ENCODE data around the gene PGLYRP2. TPM values are rescaled to one million over a fixed set of nuclear protein-coding genes. Genes with fewer than 3 reads are reported as not detected.

The PGLYRP2 gene
- total RNA-seq, 1 experiment from 2014 or later, result not detected

GRCh38 chr19:15431396-15432017 lies 47.8 kb downstream of the PGLYRP2 start (continued):
- no peak for TF ChIP-seq RAD21 (IDR thresholded peaks at IDR 0.05; ENCODE audit: low read depth)

DNA sequence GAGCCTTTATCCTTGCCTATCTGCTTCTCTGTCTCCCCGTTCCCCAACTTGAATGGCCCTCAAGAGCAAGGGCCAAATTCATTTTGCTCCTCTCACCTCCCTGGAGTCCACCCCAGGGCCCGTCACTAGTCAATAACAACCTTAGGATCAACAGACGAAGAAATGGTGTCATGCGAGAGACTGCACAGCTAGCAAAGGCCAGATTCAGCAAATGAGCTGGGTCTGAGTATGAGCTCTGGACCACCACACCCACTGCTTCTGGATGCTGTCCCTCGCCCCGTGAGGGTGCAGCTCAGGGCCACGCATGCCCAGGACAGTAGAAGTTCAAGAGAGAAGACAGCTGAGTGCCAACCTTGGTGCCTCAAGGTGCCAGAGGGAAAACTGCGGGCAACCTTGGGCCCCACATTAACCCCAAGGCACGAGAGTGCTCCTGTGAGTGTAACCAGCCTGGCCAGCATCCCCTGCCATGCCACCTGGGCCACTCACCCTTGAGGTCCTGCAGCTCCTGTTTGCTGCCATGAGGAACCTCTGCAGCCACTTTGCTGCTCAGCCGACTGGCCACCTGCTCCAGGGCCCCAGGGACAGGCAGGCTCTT lies 48.7 kb downstream of the PGLYRP2 start:
- peak overlapping the region; percentile 71 to 91 for H3K4me3 ChIP-seq (replicated peaks in 1 of 2; ENCODE audit: low read depth in 1 of 2, low read length in 2 of 2)
- intact Hi-C loops (cut with micrococcal nuclease), result no loop called here
- DNase-seq (ENCODE audit: low read depth, low spot score) (no peak), ATAC-seq (no peak)
- H3K79me2 ChIP-seq (ENCODE audit: insufficient read depth, low read length), result peaks cover 54% of the 10 kb centered on the region
- POLR2A ChIA-PET, result interaction anchor here (1.3 kb wide), 1 partner anchor 11 kb away, joined by 5 read pairs; the partner anchor contains the start of gene AKAP8L
- H2AFZ ChIP-seq (ENCODE audit: low read depth, low read length, poor library complexity, severe bottlenecking), result no peak overlapping the region
- H3K4me1 ChIP-seq (ENCODE audit: control insufficient read depth in 1 of 2, insufficient read depth in 2 of 2, low read length in 2 of 2), result peaks cover 18 to 25% of the 10 kb centered on the region in 2 experiments
- no peaks in the 10 kb centered on the region for H3K9me2 ChIP-seq (ENCODE audit: insufficient read depth)
- CTCF ChIA-PET, result no interaction called here
- no peak overlapping the region for H3K27ac ChIP-seq (ENCODE audit: low read depth, low read length)
- TF ChIP-seq ELF1 (IDR thresholded peaks at IDR 0.05; ENCODE audit: borderline replicate concordance, low read depth), result no peak
- no peak for TF ChIP-seq FOSL1 (IDR thresholded peaks at IDR 0.05; ENCODE audit: low read depth)
- TF ChIP-seq POLR2AphosphoS5 (IDR thresholded peaks at IDR 0.05; ENCODE audit: low read depth, low read length), result no peak
- TF ChIP-seq, protein P1, sequence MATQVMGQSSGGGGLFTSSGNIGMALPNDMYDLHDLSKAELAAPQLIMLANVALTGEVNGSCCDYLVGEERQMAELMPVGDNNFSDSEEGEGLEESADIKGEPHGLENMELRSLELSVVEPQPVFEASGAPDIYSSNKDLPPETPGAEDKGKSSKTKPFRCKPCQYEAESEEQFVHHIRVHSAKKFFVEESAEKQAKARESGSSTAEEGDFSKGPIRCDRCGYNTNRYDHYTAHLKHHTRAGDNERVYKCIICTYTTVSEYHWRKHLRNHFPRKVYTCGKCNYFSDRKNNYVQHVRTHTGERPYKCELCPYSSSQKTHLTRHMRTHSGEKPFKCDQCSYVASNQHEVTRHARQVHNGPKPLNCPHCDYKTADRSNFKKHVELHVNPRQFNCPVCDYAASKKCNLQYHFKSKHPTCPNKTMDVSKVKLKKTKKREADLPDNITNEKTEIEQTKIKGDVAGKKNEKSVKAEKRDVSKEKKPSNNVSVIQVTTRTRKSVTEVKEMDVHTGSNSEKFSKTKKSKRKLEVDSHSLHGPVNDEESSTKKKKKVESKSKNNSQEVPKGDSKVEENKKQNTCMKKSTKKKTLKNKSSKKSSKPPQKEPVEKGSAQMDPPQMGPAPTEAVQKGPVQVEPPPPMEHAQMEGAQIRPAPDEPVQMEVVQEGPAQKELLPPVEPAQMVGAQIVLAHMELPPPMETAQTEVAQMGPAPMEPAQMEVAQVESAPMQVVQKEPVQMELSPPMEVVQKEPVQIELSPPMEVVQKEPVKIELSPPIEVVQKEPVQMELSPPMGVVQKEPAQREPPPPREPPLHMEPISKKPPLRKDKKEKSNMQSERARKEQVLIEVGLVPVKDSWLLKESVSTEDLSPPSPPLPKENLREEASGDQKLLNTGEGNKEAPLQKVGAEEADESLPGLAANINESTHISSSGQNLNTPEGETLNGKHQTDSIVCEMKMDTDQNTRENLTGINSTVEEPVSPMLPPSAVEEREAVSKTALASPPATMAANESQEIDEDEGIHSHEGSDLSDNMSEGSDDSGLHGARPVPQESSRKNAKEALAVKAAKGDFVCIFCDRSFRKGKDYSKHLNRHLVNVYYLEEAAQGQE (IDR thresholded peaks at IDR 0.05; ENCODE audit: low read depth), result no peak
- TF ChIP-seq JUND (IDR thresholded peaks at IDR 0.05), result no peak
- no peak for TF ChIP-seq ZBTB33 (IDR thresholded peaks at IDR 0.05; ENCODE audit: extremely low read depth, insufficient replicate concordance, low read length)
- TF ChIP-seq EZH2phosphoT487 (IDR thresholded peaks at IDR 0.05; ENCODE audit: borderline replicate concordance), result no peak
- no peak for TF ChIP-seq SIN3A (IDR thresholded peaks at IDR 0.05; ENCODE audit: low read depth)
- TF ChIP-seq CBX3 (IDR thresholded peaks at IDR 0.05; ENCODE audit: low read depth), result no peak
- no peak for TF ChIP-seq ZNF274 (IDR thresholded peaks at IDR 0.05; ENCODE audit: low read depth, low read length)
- TF ChIP-seq SRF (IDR thresholded peaks at IDR 0.05; ENCODE audit: low read depth), result no peak
- TF ChIP-seq TCF7L2 (IDR thresholded peaks at IDR 0.05; ENCODE audit: borderline replicate concordance, extremely low read depth, insufficient read depth, insufficient read length), result no peak
- H3K36me3 ChIP-seq (ENCODE audit: control insufficient read depth in 1 of 2, insufficient read depth in 2 of 2, low read length in 2 of 2), result peaks cover 11 to 28% of the 10 kb centered on the region in 2 experiments; a peak in 3 of 4 replicates
- no peaks in the 10 kb centered on the region for H3K9me3 ChIP-seq (ENCODE audit: control insufficient read depth in 1 of 2, insufficient read depth in 1 of 2, low read depth in 1 of 2, low read length in 2 of 2)
- H3K9ac ChIP-seq (ENCODE audit: low read length), result 0 out of 2 replicates have a peak overlapping the region, but pooled peaks have one; percentile 87
- no peaks in the 10 kb centered on the region for H3K27me3 ChIP-seq (ENCODE audit: insufficient read depth, low read length)
- H4K20me1 ChIP-seq (ENCODE audit: insufficient read depth), result no peaks in the 10 kb centered on the region
- RAD21 ChIA-PET (ENCODE audit: low non-redundant PET in 1 of 2, low total read pairs in 2 of 2, uncharacterized antibody in 2 of 2, unreplicated experiment in 2 of 2), result no interaction called here
- peak overlapping the region; percentile 85 for H3K4me2 ChIP-seq (ENCODE audit: low read length)
- BruUV-seq (replicated peaks), result no TSS peak
